NCI-H1105 (cell line): ENCODE measurements around the gene CCL3.
"Not testable (repeated sequence)": the region's sequence is repeated elsewhere in the genome, so short reads cannot be mapped to it uniquely, and the experiment has no call there.

Source experiments
- DNase-seq: peaks from one replicate; lab custom pipeline; 2025; lab: John Stamatoyannopoulos, UW

Gene CCL3

GRCh38 chr17:36114971-36115648 lies 25.2 kb upstream of the CCL3 start:
- not testable (repeated sequence) for DNase-seq

- not testable (repeated sequence) for DNase-seq
These were observed 23.2 kb upstream of the CCL3 start for GRCh38 chr17:36113131-36113530.

- DNase-seq, result no peak
These were observed 22.6 kb upstream of the CCL3 start for GRCh38 chr17:36112572-36112971.

- no peak for DNase-seq
These were observed 21.1 kb upstream of the CCL3 start for GRCh38 chr17:36111068-36111490.

- DNase-seq, result not testable (repeated sequence)
These were observed 18.3 kb upstream of the CCL3 start for GRCh38 chr17:36108265-36108664.

GRCh38 chr17:36107660-36108059 lies 17.7 kb upstream of the CCL3 start:
- no peak for DNase-seq

- DNase-seq, result no peak
These were observed 16.5 kb upstream of the CCL3 start for GRCh38 chr17:36106493-36106835.

- DNase-seq, result no peak
These were observed 16.0 kb upstream of the CCL3 start for GRCh38 chr17:36105781-36106492.

GRCh38 chr17:36104701-36105181 lies 14.8 kb upstream of the CCL3 start:
- DNase-seq, result no peak

GRCh38 chr17:36104246-36104645 lies 14.3 kb upstream of the CCL3 start:
- not testable (repeated sequence) for DNase-seq

GRCh38 chr17:36103401-36103975 lies 13.5 kb upstream of the CCL3 start, which contains the start of gene CCL4:
Gene CCL4 (plus strand): TSS chr17:36103827. CDS start chr17:36103906, 79 bp downstream.
- DNase-seq, result not testable (repeated sequence)

- not testable (repeated sequence) for DNase-seq
These were observed 9.1 kb upstream of the CCL3 start for GRCh38 chr17:36099004-36099403.

- DNase-seq, result no peak
These were observed 6.0 kb upstream of the CCL3 start for GRCh38 chr17:36095992-36096391.

GRCh38 chr17:36094746-36095145 lies 4.8 kb upstream of the CCL3 start:
- no peak for DNase-seq

- no peak for DNase-seq
These were observed 4.3 kb upstream of the CCL3 start for GRCh38 chr17:36094232-36094631.

GRCh38 chr17:36092715-36093114 lies 2.8 kb upstream of the CCL3 start:
- not testable (repeated sequence) for DNase-seq

- no peak for DNase-seq
These were observed 2.3 kb upstream of the CCL3 start for GRCh38 chr17:36092230-36092629.

GRCh38 chr17:36089339-36089865 lies 541 bp downstream of the CCL3 start:
- DNase-seq, result no peak

GRCh38 chr17:36088670-36089338 lies 1.1 kb downstream of the CCL3 start:
- DNase-seq, result no peak

GRCh38 chr17:36087897-36088572 lies 1.9 kb downstream of the CCL3 start:
- not testable (repeated sequence) for DNase-seq

GRCh38 chr17:36087471-36087870 lies 2.5 kb downstream of the CCL3 start:
- DNase-seq, result not testable (repeated sequence)

GRCh38 chr17:36086791-36087190 lies 3.2 kb downstream of the CCL3 start:
- no peak for DNase-seq
